HepG2 (cell line): ENCODE data around the gene FSD2. TPM values are rescaled to one million over a fixed set of nuclear protein-coding genes. Genes with fewer than 3 reads are reported as not detected.
A peak's percentile ranks its signal among the peaks of the same experiment; 100 is the strongest.

Source experiments
- EED ChIP-seq: sonication (generic); formaldehyde crosslinking; IDR thresholded peaks from 2 replicates; pipeline ENCODE4 v1.5.0; 2020; ENCODE audit warnings: mild to moderate bottlenecking, missing genetic modification reagents
- FOXK1 ChIP-seq: sonication (generic); formaldehyde crosslinking; IDR thresholded peaks from 2 replicates; pipeline ENCODE4 v1.4.0; 2020; ENCODE audit warnings: low read depth, missing genetic modification reagents, borderline replicate concordance
- PAF1 ChIP-seq: IDR thresholded peaks from 2 replicates; pipeline ENCODE4 v1.6.1; 2016; ENCODE audit warnings: missing genetic modification reagents, missing compliant biosample characterization
- ZIK1 ChIP-seq: sonication (generic); formaldehyde crosslinking; IDR thresholded peaks from 2 replicates; pipeline ENCODE4 v1.5.0; 2020; ENCODE audit warnings: mild to moderate bottlenecking, low read depth, missing genetic modification reagents, borderline replicate concordance
- ZNF34 ChIP-seq: sonication (generic); formaldehyde crosslinking; IDR thresholded peaks from 2 replicates; pipeline ENCODE4 v1.4.0; 2020; ENCODE audit warnings: mild to moderate bottlenecking, missing genetic modification reagents, borderline replicate concordance
- polyA plus RNA-seq, 8 experiments: library from polyadenylated mRNA; depleted of rRNA in 3 of 8; stranded (reverse) in 7 of 8; unstranded in 1 of 8; fragments of >200 nt; fragmentation: Illumina TruSeq in 4 of 8; extraction: Trizol in 4 of 8; gene quantifications; 2 replicates each; pipeline versions ENCODE4 v1.2.1 to v1.2.3, GENCODE V29; 2011 to 2016; ENCODE audit warnings: low read depth in 4 of 8, missing spikeins in 1 of 8, mixed read lengths in 1 of 8; ENCODE audit not compliant: insufficient read depth in 1 of 8
- total RNA-seq, 5 experiments: library from RNA; depleted of rRNA; stranded (reverse); fragments of >200 nt; fragmentation: Illumina TruSeq; extraction: Trizol; gene quantifications; 2 replicates each; pipeline ENCODE4 v1.2.3, GENCODE V29; 2016; ENCODE audit warnings: low read depth in 1 of 5
- TF ChIP-seq, protein P1 (sequence below): sonication (generic); formaldehyde crosslinking; IDR thresholded peaks from 2 replicates; pipeline ENCODE4 v1.4.0; 2020; ENCODE audit warnings: missing genetic modification reagents, borderline replicate concordance
- TF ChIP-seq, protein P2 (sequence below): sonication (generic); formaldehyde crosslinking; IDR thresholded peaks from 2 replicates; pipeline ENCODE4 v1.8.1; 2022; ENCODE audit warnings: low read depth, mild to moderate bottlenecking, missing genetic modification reagents
- TF ChIP-seq, protein P3 (sequence below), 2 experiments: sonication (generic) in 1 of 2; formaldehyde crosslinking in 1 of 2; IDR thresholded peaks; 2 replicates each; pipeline versions ENCODE4 v1.4.0 to v1.6.1; 2018 to 2020; ENCODE audit warnings: missing genetic modification reagents in 2 of 2, borderline replicate concordance in 1 of 2, low read depth in 1 of 2, mild to moderate bottlenecking in 1 of 2, missing biosample characterization in 1 of 2
- TF ChIP-seq, protein P4 (sequence below): sonication (generic); formaldehyde crosslinking; IDR thresholded peaks from 2 replicates; pipeline ENCODE4 v1.8.0; 2022; ENCODE audit warnings: mild to moderate bottlenecking, missing genetic modification reagents, borderline replicate concordance
- TF ChIP-seq, protein P5 (sequence below): sonication (generic); formaldehyde crosslinking; IDR thresholded peaks from 2 replicates; pipeline ENCODE4 v1.4.0; 2020; ENCODE audit warnings: mild to moderate bottlenecking, missing genetic modification reagents
- TF ChIP-seq, protein P6 (sequence below): sonication (generic); formaldehyde crosslinking; IDR thresholded peaks from 2 replicates; pipeline ENCODE4 v1.5.1; 2020; ENCODE audit warnings: missing genetic modification reagents, mild to moderate bottlenecking, borderline replicate concordance
- TF ChIP-seq, protein P7 (sequence below): sonication (generic); IDR thresholded peaks from 2 replicates; pipeline ENCODE4 v1.6.1; 2016; ENCODE audit warnings: low read depth, borderline replicate concordance

FSD2 gene
- total and polyA plus RNA-seq, 2 of the 13 experiments (the other 11 are each of a cell fraction or from before 2014, with no cell fraction given): not detected

DNA sequence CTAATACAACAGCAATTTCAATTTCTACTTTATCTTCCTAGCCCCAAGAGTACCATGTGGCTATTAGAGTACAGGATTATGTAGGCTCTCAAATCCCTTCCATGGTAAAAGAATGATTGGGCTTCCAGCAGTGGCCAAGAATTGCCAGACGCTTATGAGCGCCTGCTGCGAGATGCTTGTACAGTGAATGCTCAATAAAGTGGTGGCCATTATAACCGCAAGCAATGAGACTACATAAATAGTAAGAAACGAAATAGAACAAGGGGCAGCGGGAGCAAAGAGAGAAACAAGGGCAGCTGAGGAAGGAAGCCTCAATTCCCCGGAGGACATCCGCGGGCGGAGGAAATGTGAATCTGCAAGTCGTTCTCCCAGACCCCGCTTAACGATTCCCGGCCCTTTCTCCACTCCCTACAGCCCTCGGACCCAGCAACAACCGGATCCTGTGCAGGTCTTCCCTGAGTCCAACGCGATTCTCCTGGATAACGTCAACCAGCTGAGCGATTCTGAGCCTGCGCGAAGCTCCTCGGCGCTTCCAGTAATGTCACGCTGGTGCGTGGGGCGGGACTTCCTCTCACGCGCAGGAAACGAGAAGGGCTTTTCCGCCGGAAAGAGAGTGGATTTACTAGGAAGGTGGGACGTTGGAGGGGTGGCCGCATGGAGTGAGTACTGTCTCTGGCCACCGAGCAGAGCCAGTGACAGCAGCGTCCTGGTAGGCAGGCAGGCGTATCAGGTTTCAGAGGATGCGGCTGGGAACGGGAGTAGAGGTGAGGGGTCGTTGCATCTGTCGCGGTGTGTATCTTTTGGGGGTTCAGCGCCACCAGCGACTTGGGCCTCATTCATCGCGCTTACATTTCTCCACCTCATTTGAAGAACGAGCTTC lies 55.7 kb downstream of the FSD2 start (continued):
- TF ChIP-seq, protein P1, sequence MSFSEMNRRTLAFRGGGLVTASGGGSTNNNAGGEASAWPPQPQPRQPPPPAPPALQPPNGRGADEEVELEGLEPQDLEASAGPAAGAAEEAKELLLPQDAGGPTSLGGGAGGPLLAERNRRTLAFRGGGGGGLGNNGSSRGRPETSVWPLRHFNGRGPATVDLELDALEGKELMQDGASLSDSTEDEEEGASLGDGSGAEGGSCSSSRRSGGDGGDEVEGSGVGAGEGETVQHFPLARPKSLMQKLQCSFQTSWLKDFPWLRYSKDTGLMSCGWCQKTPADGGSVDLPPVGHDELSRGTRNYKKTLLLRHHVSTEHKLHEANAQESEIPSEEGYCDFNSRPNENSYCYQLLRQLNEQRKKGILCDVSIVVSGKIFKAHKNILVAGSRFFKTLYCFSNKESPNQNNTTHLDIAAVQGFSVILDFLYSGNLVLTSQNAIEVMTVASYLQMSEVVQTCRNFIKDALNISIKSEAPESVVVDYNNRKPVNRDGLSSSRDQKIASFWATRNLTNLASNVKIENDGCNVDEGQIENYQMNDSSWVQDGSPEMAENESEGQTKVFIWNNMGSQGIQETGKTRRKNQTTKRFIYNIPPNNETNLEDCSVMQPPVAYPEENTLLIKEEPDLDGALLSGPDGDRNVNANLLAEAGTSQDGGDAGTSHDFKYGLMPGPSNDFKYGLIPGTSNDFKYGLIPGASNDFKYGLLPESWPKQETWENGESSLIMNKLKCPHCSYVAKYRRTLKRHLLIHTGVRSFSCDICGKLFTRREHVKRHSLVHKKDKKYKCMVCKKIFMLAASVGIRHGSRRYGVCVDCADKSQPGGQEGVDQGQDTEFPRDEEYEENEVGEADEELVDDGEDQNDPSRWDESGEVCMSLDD (CRISPR knock-in tag): no peak
- no peak for TF ChIP-seq ZIK1 (CRISPR knock-in tag)
- peak; percentile 75; the same call in 1 of the 2 replicates for TF ChIP-seq FOXK1 (CRISPR knock-in tag)
- TF ChIP-seq, protein P2, sequence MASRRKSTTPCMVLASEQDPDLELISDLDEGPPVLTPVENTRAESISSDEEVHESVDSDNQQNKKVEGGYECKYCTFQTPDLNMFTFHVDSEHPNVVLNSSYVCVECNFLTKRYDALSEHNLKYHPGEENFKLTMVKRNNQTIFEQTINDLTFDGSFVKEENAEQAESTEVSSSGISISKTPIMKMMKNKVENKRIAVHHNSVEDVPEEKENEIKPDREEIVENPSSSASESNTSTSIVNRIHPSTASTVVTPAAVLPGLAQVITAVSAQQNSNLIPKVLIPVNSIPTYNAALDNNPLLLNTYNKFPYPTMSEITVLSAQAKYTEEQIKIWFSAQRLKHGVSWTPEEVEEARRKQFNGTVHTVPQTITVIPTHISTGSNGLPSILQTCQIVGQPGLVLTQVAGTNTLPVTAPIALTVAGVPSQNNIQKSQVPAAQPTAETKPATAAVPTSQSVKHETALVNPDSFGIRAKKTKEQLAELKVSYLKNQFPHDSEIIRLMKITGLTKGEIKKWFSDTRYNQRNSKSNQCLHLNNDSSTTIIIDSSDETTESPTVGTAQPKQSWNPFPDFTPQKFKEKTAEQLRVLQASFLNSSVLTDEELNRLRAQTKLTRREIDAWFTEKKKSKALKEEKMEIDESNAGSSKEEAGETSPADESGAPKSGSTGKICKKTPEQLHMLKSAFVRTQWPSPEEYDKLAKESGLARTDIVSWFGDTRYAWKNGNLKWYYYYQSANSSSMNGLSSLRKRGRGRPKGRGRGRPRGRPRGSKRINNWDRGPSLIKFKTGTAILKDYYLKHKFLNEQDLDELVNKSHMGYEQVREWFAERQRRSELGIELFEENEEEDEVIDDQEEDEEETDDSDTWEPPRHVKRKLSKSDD (CRISPR knock-in tag): no peak
- 0 out of 2 replicates have a peak, but pooled peaks have one; percentile 62 for TF ChIP-seq EED
- TF ChIP-seq, protein P3, sequence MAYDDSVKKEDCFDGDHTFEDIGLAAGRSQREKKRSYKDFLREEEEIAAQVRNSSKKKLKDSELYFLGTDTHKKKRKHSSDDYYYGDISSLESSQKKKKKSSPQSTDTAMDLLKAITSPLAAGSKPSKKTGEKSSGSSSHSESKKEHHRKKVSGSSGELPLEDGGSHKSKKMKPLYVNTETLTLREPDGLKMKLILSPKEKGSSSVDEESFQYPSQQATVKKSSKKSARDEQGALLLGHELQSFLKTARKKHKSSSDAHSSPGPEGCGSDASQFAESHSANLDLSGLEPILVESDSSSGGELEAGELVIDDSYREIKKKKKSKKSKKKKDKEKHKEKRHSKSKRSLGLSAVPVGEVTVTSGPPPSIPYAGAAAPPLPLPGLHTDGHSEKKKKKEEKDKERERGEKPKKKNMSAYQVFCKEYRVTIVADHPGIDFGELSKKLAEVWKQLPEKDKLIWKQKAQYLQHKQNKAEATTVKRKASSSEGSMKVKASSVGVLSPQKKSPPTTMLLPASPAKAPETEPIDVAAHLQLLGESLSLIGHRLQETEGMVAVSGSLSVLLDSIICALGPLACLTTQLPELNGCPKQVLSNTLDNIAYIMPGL (CRISPR knock-in tag; IDR thresholded peaks at IDR 0.05; ENCODE audit: borderline replicate concordance in 1 of 2, low read depth in 1 of 2): peak; percentile 43 to 84; a peak in 1 of 4 replicates
- TF ChIP-seq PAF1: no peak
- TF ChIP-seq ZNF34: peak; percentile 56; the same call in 1 of the 2 replicates
- TF ChIP-seq, protein P4, sequence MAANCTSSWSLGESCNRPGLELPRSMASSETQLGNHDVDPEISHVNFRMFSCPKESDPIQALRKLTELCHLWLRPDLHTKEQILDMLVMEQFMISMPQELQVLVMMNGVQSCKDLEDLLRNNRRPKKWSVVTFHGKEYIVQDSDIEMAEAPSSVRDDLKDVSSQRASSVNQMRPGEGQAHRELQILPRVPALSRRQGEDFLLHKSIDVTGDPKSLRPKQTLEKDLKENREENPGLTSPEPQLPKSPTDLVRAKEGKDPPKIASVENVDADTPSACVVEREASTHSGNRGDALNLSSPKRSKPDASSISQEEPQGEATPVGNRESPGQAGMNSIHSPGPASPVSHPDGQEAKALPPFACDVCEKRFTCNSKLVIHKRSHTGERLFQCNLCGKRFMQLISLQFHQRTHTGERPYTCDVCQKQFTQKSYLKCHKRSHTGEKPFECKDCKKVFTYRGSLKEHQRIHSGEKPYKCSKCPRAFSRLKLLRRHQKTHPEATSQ (CRISPR knock-in tag): peak; percentile 55; the same call in 1 of the 2 replicates
- TF ChIP-seq, protein P5, sequence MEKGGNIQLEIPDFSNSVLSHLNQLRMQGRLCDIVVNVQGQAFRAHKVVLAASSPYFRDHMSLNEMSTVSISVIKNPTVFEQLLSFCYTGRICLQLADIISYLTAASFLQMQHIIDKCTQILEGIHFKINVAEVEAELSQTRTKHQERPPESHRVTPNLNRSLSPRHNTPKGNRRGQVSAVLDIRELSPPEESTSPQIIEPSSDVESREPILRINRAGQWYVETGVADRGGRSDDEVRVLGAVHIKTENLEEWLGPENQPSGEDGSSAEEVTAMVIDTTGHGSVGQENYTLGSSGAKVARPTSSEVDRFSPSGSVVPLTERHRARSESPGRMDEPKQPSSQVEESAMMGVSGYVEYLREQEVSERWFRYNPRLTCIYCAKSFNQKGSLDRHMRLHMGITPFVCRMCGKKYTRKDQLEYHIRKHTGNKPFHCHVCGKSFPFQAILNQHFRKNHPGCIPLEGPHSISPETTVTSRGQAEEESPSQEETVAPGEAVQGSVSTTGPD (CRISPR knock-in tag): no peak
- TF ChIP-seq, protein P6, sequence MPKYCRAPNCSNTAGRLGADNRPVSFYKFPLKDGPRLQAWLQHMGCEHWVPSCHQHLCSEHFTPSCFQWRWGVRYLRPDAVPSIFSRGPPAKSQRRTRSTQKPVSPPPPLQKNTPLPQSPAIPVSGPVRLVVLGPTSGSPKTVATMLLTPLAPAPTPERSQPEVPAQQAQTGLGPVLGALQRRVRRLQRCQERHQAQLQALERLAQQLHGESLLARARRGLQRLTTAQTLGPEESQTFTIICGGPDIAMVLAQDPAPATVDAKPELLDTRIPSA: no peak
- TF ChIP-seq, protein P7, sequence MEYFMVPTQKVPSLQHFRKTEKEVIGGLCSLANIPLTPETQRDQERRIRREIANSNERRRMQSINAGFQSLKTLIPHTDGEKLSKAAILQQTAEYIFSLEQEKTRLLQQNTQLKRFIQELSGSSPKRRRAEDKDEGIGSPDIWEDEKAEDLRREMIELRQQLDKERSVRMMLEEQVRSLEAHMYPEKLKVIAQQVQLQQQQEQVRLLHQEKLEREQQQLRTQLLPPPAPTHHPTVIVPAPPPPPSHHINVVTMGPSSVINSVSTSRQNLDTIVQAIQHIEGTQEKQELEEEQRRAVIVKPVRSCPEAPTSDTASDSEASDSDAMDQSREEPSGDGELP: peak; percentile 92; the same call in 1 of the 2 replicates
